ENCODE results near the gene PANX2. TPM values are rescaled to one million over a fixed set of nuclear protein-coding genes. Genes with fewer than 3 reads are reported as not detected.

The PANX2 gene
- total and polyA plus RNA-seq, 9 of the 15 experiments (the other 6 are each of a cell fraction or from before 2014, with no cell fraction given): 0.01 to 3.9 (median 0.67) TPM; not detected in 1

GRCh38 chr22:50179937-50180726 lies 9.6 kb downstream of the PANX2 start:
- DNase-seq (ENCODE audit: extremely low read depth in 1 of 4, low spot score in 3 of 4): no peak
- Histone ChIP-seq H3K9ac (ENCODE audit: insufficient read depth in 1 of 2, low read depth in 2 of 2, low read length in 2 of 2) (peak overlapping the region in 1 of 2 experiments; percentile 13; a peak in 1 of 4 replicates), H3K36me3 (ENCODE audit: control insufficient read depth, insufficient read depth, low read length) (no peaks in the 10 kb centered on the region), H3K4me3 (no peak overlapping the region), H3K27ac (ENCODE audit: extremely low read depth, low read depth, low read length) (no peak overlapping the region), H3K79me2 (ENCODE audit: control insufficient read depth, insufficient read depth, low read length) (no peaks in the 10 kb centered on the region), H3K9me1 (ENCODE audit: control insufficient read depth, insufficient read depth, low read length) (no peaks in the 10 kb centered on the region), H4K20me1 (replicated peaks; ENCODE audit: control insufficient read depth, insufficient read depth, low read length) (no peaks in the 10 kb centered on the region), H3K4me1 (replicated peaks in 1 of 2; ENCODE audit: control insufficient read depth in 2 of 2, insufficient read depth in 2 of 2, low read length in 2 of 2) (peaks cover 0 to 59% of the 10 kb centered on the region in 2 experiments; a peak in 2 of 5 replicates), H3K9me3 (replicated peaks; ENCODE audit: control insufficient read depth, insufficient read depth, low read depth, low read length) (no peaks in the 10 kb centered on the region), H3K4me2 (ENCODE audit: insufficient read depth, low read length) (no peak overlapping the region), H3K27me3 (ENCODE audit: control insufficient read depth in 2 of 2, insufficient read depth in 2 of 2, low read length in 2 of 2) (no peaks in the 10 kb centered on the region), H2AFZ (ENCODE audit: low read depth, low read length) (no peak overlapping the region)
- 84% methylated on average over 20 of the region's 39 CpGs for WGBS (ENCODE audit: insufficient coverage, low coverage, missing lambda C conversion rate)
- no TSS peak for BruUV-seq (replicated peaks)
- CTCF ChIA-PET (ENCODE audit: low intra/inter-chr PET ratio): no interaction called here
- ATAC-seq: no peak
- peak; percentile 31; the same call in 1 of the 2 replicates for TF ChIP-seq NR2C2 (CRISPR knock-in tag; IDR thresholded peaks at IDR 0.05)
- TF ChIP-seq NR2C2 (tag; IDR thresholded peaks at IDR 0.05): no peak
- no peak for TF ChIP-seq SRSF3 (IDR thresholded peaks at IDR 0.05; ENCODE audit: insufficient read depth, low read length)
- no peak for TF ChIP-seq NFE2L1 (tag; IDR thresholded peaks at IDR 0.05; ENCODE audit: borderline replicate concordance, low read depth)
- TF ChIP-seq RCOR1 (IDR thresholded peaks at IDR 0.05; ENCODE audit: borderline replicate concordance in 1 of 2, low read depth in 2 of 2, low read length in 2 of 2): no peak
- TF ChIP-seq FIP1L1 (IDR thresholded peaks at IDR 0.05; ENCODE audit: low read depth, low read length, poor library complexity, severe bottlenecking): no peak
- peak; percentile 92 for TF ChIP-seq ZFP36 (IDR thresholded peaks at IDR 0.05; ENCODE audit: low read depth, low read length, partially characterized antibody)
- intact Hi-C loops (cut with micrococcal nuclease): no loop called here
- no peak for FAIRE-seq
- in situ Hi-C loops (cut with MboI): no loop called here
- POLR2A ChIA-PET: no interaction called here
